Dendritic cell treated with granulocyte-macrophage colony-stimulating factor and Interleukin-4, amounts not matched to agents 40 ng/mL and 50 ng/mL, for 4 days (primary cell): ENCODE measurements around the gene EXOC6B.

Experiments
- H3K27ac Mint-ChIP-seq: one replicate; pipeline ENCODE4 v1.8.0; 2022; ENCODE audit warnings: mild to moderate bottlenecking, mixed read lengths
- H3K27me3 Mint-ChIP-seq: one replicate; pipeline ENCODE4 v1.8.0; 2022; ENCODE audit warnings: mild to moderate bottlenecking, mixed read lengths
- H3K36me3 Mint-ChIP-seq: one replicate; pipeline ENCODE4 v1.8.0; 2022; ENCODE audit warnings: low read depth, mixed read lengths
- H3K4me1 Mint-ChIP-seq: one replicate; pipeline ENCODE4 v1.8.0; 2022; ENCODE audit warnings: low read depth, mixed read lengths
- H3K4me3 Mint-ChIP-seq: one replicate; pipeline ENCODE4 v1.8.0; 2022; ENCODE audit warnings: mild to moderate bottlenecking, moderate library complexity, mixed read lengths
- H3K9me3 Mint-ChIP-seq: one replicate; pipeline ENCODE4 v1.8.0; 2022; ENCODE audit warnings: mixed read lengths
- intact Hi-C: fragments of 100-400 bp; cut with micrococcal nuclease; formaldehyde crosslinking; loops from one replicate; pipeline ENCODE4 v1.15.0; 2022

The EXOC6B gene

GRCh38 chr2:72126186-72127100 is 699.4 kb downstream of the EXOC6B start:
- no peak overlapping the region for H3K27ac Mint-ChIP-seq
- intact Hi-C loops = no loop called here
- H3K4me1 Mint-ChIP-seq = no peaks in the 10 kb centered on the region
- H3K4me3 Mint-ChIP-seq = no peak overlapping the region
- H3K36me3 Mint-ChIP-seq = no peaks in the 10 kb centered on the region
- no peaks in the 10 kb centered on the region for H3K9me3 Mint-ChIP-seq
- peaks cover 12% of the 10 kb centered on the region for H3K27me3 Mint-ChIP-seq
